SK-N-SH (cell line): Measurements from ENCODE around the gene CREB3L4. TPM values are rescaled to one million over a fixed set of nuclear protein-coding genes. Genes with fewer than 3 reads are reported as not detected.

Experiments used
- CTCF ChIA-PET: fragments of 300-600, 350-600 bp; formaldehyde crosslinking; extraction: SDS; loops from one replicate; lab custom pipeline; 2021; lab: Yijun Ruan, JAX
- POLR2A ChIA-PET: fragments of 350-600 bp; sonication (Branson Sonifier 250); formaldehyde crosslinking; extraction: SDS; loops from one replicate; lab custom pipeline; 2020; ENCODE audit warnings: antibody characterized with exemption, inconsistent platforms; lab: Yijun Ruan, JAX
- DNase-seq: peaks from one replicate; pipeline ENCODE4 v3.0.0; 2012
- H2AFZ ChIP-seq: fragments of 200-600 bp; sonication (generic); 2 replicates; pipeline ENCODE4 v1.8.1; 2016; ENCODE audit warnings: antibody characterized with exemption, mild to moderate bottlenecking, low read depth
- H3F3A ChIP-seq: fragments of 200-600 bp; sonication (generic); replicated peaks from 2 replicates; pipeline ENCODE3; 2016; ENCODE audit warnings: antibody characterized with exemption, mild to moderate bottlenecking; ENCODE audit not compliant: insufficient read depth
- H3K27ac ChIP-seq, 2 experiments: fragments of 200-500 bp in 1 of 2; fragments of 200-600 bp in 1 of 2; sonication (Bioruptor generic) in 1 of 2; sonication (generic), shearing (Covaris generic) in 1 of 2; 2 replicates each; pipeline versions ENCODE4 v1.5.1 to v1.6.1; 2014 to 2016; ENCODE audit warnings: low read depth in 2 of 2, inconsistent platforms in 1 of 2, low read length in 1 of 2, mild to moderate bottlenecking in 1 of 2, mixed read lengths in 1 of 2
- H3K27me3 ChIP-seq: fragments of 200-600 bp; sonication (generic), shearing (Covaris generic); 2 replicates; pipeline ENCODE4 v1.6.1; 2016; ENCODE audit warnings: mixed run types; ENCODE audit not compliant: insufficient read depth
- H3K36me3 ChIP-seq, 2 experiments: fragments of 200-500 bp in 1 of 2; fragments of 200-600 bp in 1 of 2; sonication (Bioruptor generic) in 1 of 2; sonication (generic) in 1 of 2; replicated peaks in 1 of 2; 2 replicates each; pipeline versions ENCODE3 to v1.5.1; 2014 to 2016; ENCODE audit warnings: low read length in 1 of 2, mild to moderate bottlenecking in 1 of 2; ENCODE audit not compliant: insufficient read depth in 2 of 2, control insufficient read depth in 1 of 2
- H3K4me1 ChIP-seq, 2 experiments: fragments of 200-500 bp in 1 of 2; fragments of 200-600 bp in 1 of 2; sonication (Bioruptor generic) in 1 of 2; sonication (generic), shearing (Covaris generic) in 1 of 2; 2 replicates each; pipeline versions ENCODE4 v1.5.1 to v1.6.1; 2014 to 2016; ENCODE audit warnings: low read depth in 1 of 2, low read length in 1 of 2, mixed run types in 1 of 2; ENCODE audit not compliant: insufficient read depth in 2 of 2, control insufficient read depth in 1 of 2
- H3K4me2 ChIP-seq: fragments of 200-600 bp; sonication (generic), shearing (Covaris generic); 2 replicates; pipeline ENCODE4 v1.6.1; 2017; ENCODE audit warnings: mixed run types
- H3K4me3 ChIP-seq, 2 experiments: fragments of 200-500 bp in 1 of 2; fragments of 200-600 bp in 1 of 2; sonication (Bioruptor generic) in 1 of 2; sonication (generic), shearing (Covaris generic) in 1 of 2; 2 replicates each; pipeline versions ENCODE4 v1.5.1 to v1.8.1; 2014 to 2016; ENCODE audit warnings: low read depth in 2 of 2, inconsistent platforms in 1 of 2, low read length in 1 of 2, mild to moderate bottlenecking in 1 of 2, mixed read lengths in 1 of 2, moderate library complexity in 1 of 2
- H3K79me2 ChIP-seq: fragments of 200-600 bp; sonication (generic); 2 replicates; pipeline ENCODE4 v1.8.1; 2017; ENCODE audit warnings: mild to moderate bottlenecking; ENCODE audit not compliant: insufficient read depth
- H3K9ac ChIP-seq: fragments of 200-600 bp; sonication (generic); 2 replicates; pipeline ENCODE4 v1.6.1; 2017; ENCODE audit warnings: mixed run types
- H3K9me2 ChIP-seq: fragments of 200-600 bp; sonication (generic); 2 replicates; pipeline ENCODE4 v1.6.1; 2017; ENCODE audit warnings: mixed run types
- H3K9me3 ChIP-seq: fragments of 200-600 bp; sonication (generic); 2 replicates; pipeline ENCODE4 v1.6.1; 2017; ENCODE audit warnings: mixed run types, mild to moderate bottlenecking, moderate library complexity
- H4K20me1 ChIP-seq: fragments of 200-600 bp; sonication (generic); 2 replicates; pipeline ENCODE4 v1.6.1; 2017; ENCODE audit warnings: mild to moderate bottlenecking, mixed run types; ENCODE audit not compliant: insufficient read depth
- FOXJ3 ChIP-seq: sonication (generic); formaldehyde crosslinking; IDR thresholded peaks from 2 replicates; pipeline ENCODE4 v1.5.1; 2020; ENCODE audit warnings: mild to moderate bottlenecking, missing genetic modification reagents
- FOXM1 ChIP-seq: IDR thresholded peaks from 2 replicates; pipeline ENCODE4 v1.4.0; 2012; ENCODE audit warnings: low read depth, mild to moderate bottlenecking
- GABPA ChIP-seq: IDR thresholded peaks from 2 replicates; pipeline ENCODE4 v1.4.0; 2012; ENCODE audit warnings: low read depth, mild to moderate bottlenecking
- JUND ChIP-seq: IDR thresholded peaks from 2 replicates; pipeline ENCODE4 v1.4.0; 2012
- MEF2A ChIP-seq: IDR thresholded peaks from 2 replicates; pipeline ENCODE4 v1.4.0; 2012; ENCODE audit warnings: low read depth, borderline replicate concordance
- MXI1 ChIP-seq: IDR thresholded peaks from 2 replicates; pipeline ENCODE4 v1.6.1; 2012; ENCODE audit warnings: mild to moderate bottlenecking, low read depth, low read length, improper control_type of control experiment
- NFIC ChIP-seq: IDR thresholded peaks from 2 replicates; pipeline ENCODE4 v1.4.0; 2012; ENCODE audit warnings: borderline replicate concordance
- POLR2AphosphoS5 ChIP-seq: IDR thresholded peaks from 2 replicates; pipeline ENCODE4 v1.6.1; 2012; ENCODE audit warnings: low read depth, low read length
- RAD21 ChIP-seq: IDR thresholded peaks from 2 replicates; pipeline ENCODE4 v1.6.1; 2012; ENCODE audit warnings: mild to moderate bottlenecking, low read length
- RCOR1 ChIP-seq: fragments of 150-350 bp; IDR thresholded peaks from 2 replicates; pipeline ENCODE4 v1.6.1; 2017; ENCODE audit warnings: antibody characterized with exemption, low read length
- RFX5 ChIP-seq: IDR thresholded peaks from 2 replicates; pipeline ENCODE4 v1.6.1; 2012; ENCODE audit warnings: mild to moderate bottlenecking, improper control_type of control experiment, low read length
- RXRA ChIP-seq: IDR thresholded peaks from 2 replicates; pipeline ENCODE4 v1.4.0; 2012; ENCODE audit warnings: low read depth, mild to moderate bottlenecking, borderline replicate concordance
- WGBS: methylation state at CpG from one replicate; pipeline ENCODE4 v1.1.6; 2017; ENCODE audit warnings: low lambda C conversion rate; 5-methylcytosine and 5-hydroxymethylcytosine counted together
- polyA plus RNA-seq, 3 experiments: library from polyadenylated mRNA; depleted of rRNA; stranded (reverse); fragments of >200 nt; gene quantifications; 2 replicates each; pipeline ENCODE4 v1.2.3, GENCODE V29; 2012
- TF ChIP-seq, protein P1 (sequence below): IDR thresholded peaks from 2 replicates; pipeline ENCODE4 v1.6.1; 2012; ENCODE audit warnings: mild to moderate bottlenecking, low read depth, low read length, moderate library complexity
- TF ChIP-seq, protein P2 (sequence below): IDR thresholded peaks from 2 replicates; pipeline ENCODE4 v1.4.0; 2012; ENCODE audit warnings: low read depth, borderline replicate concordance

CREB3L4 gene
- polyA plus RNA-seq, 1 of the 3 experiments (the other 2 are of a cell fraction), result 12.8 TPM

DNA sequence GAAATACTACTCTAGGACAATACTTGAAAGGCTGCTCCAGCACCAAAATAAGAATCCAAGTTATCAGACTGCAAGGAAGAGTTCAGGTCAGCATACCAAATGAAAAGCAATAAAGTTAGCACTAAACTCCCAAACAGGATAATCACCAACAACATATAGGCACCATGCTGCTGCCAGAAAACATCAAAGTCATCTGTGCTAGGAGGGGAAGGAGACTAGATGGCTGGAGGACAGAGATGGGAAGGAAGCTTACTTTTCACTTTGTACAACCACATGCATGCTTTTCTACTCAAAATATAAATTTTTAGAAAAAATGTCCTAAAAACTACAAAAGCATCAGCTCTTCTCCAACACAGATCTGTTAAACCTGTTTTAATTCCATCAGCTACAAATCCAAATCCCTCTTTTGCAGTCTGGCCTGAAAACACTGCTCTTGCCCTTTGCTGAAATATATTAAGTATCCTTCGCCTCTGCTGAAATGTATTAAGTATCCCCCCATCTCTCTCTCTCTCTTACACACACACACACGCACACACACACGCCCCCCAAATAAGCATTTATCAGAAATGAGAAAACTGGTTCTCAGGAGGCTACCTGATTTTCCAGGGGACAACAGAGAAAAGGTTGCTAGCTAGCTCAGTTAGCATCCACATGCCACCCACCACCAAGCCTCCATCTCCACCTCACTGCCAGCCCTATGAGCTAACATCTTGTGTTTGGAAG, 46.5 kb upstream of the CREB3L4 start:
- peak overlapping the region; percentile 68 to 90 for H3K4me3 ChIP-seq
- no peak for DNase-seq
- peak overlapping the region; percentile 88 for H3K9ac ChIP-seq
- peaks cover 72% of the 10 kb centered on the region for H3K79me2 ChIP-seq
- peaks cover 8% of the 10 kb centered on the region for H3F3A ChIP-seq
- 0 out of 2 replicates have a peak overlapping the region, but pooled peaks have one; percentile 83 for H2AFZ ChIP-seq
- no peaks in the 10 kb centered on the region for H3K27me3 ChIP-seq
- ChIA-PET POLR2A (interaction anchor here (1.9 kb wide), 1 partner anchor 100 kb away, joined by 5 read pairs; no protein-coding TSS in a partner anchor), CTCF (interaction anchor here (0.9 to 2.5 kb wide), 8 partner anchors 25 to 124 kb away, joined by 3 to 15 read pairs (median 5); partner anchors contain the start of genes DENND4B and RAB13)
- H3K9me3 ChIP-seq, result no peaks in the 10 kb centered on the region
- 49% methylated on average over 3 of the region's 3 CpGs for WGBS
- TF ChIP-seq GABPA (no peak), MEF2A (no peak), POLR2AphosphoS5 (no peak)
- TF ChIP-seq, protein P1, sequence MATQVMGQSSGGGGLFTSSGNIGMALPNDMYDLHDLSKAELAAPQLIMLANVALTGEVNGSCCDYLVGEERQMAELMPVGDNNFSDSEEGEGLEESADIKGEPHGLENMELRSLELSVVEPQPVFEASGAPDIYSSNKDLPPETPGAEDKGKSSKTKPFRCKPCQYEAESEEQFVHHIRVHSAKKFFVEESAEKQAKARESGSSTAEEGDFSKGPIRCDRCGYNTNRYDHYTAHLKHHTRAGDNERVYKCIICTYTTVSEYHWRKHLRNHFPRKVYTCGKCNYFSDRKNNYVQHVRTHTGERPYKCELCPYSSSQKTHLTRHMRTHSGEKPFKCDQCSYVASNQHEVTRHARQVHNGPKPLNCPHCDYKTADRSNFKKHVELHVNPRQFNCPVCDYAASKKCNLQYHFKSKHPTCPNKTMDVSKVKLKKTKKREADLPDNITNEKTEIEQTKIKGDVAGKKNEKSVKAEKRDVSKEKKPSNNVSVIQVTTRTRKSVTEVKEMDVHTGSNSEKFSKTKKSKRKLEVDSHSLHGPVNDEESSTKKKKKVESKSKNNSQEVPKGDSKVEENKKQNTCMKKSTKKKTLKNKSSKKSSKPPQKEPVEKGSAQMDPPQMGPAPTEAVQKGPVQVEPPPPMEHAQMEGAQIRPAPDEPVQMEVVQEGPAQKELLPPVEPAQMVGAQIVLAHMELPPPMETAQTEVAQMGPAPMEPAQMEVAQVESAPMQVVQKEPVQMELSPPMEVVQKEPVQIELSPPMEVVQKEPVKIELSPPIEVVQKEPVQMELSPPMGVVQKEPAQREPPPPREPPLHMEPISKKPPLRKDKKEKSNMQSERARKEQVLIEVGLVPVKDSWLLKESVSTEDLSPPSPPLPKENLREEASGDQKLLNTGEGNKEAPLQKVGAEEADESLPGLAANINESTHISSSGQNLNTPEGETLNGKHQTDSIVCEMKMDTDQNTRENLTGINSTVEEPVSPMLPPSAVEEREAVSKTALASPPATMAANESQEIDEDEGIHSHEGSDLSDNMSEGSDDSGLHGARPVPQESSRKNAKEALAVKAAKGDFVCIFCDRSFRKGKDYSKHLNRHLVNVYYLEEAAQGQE, result no peak
- H3K9me2 ChIP-seq, result no peaks in the 10 kb centered on the region
- H3K4me1 ChIP-seq, result peaks cover 17 to 22% of the 10 kb centered on the region in 2 experiments
- peak overlapping the region; percentile 92 for H3K4me2 ChIP-seq
- H3K36me3 ChIP-seq, result peaks cover 0 to 13% of the 10 kb centered on the region in 2 experiments
- peaks cover 55% of the 10 kb centered on the region for H4K20me1 ChIP-seq
- H3K27ac ChIP-seq, result peak overlapping the region; percentile 59 to 79; a peak in 2 of 4 replicates

DNA sequence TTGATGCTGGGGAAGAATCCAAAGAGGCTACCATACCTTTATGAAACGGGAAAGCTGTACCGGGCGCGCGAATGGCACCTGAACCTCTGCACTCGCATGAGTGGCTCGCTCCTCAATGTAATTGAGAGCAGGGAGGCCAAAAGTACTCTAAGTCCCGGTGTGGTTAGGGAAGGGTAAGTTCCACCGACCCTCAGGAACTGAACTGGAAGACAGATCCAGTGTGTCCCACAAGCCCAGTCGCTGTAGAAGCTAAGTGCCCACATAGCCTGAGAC, 46.0 kb upstream of the CREB3L4 start:
- peak overlapping the region; percentile 92 for H3K4me2 ChIP-seq
- H3K9ac ChIP-seq, result peak overlapping the region; percentile 88
- DNase-seq, result peak; percentile 4
- H3K27ac ChIP-seq, result peak overlapping the region; percentile 59 to 79
- peaks cover 8% of the 10 kb centered on the region for H3F3A ChIP-seq
- ChIA-PET CTCF (interaction anchor here (0.9 to 2.5 kb wide), 11 partner anchors 8 to 124 kb away, joined by 3 to 15 read pairs (median 7); partner anchors contain the start of genes DENND4B and RAB13), POLR2A (interaction anchor here (1.2 to 1.9 kb wide), 2 partner anchors 39 to 100 kb away, joined by 4 to 5 read pairs; no protein-coding TSS in a partner anchor)
- peaks cover 50% of the 10 kb centered on the region for H4K20me1 ChIP-seq
- 16% methylated on average over 8 of the region's 10 CpGs for whole genome bisulfite sequencing
- H3K27me3 ChIP-seq, result no peaks in the 10 kb centered on the region
- H3K4me1 ChIP-seq, result peaks cover 17 to 22% of the 10 kb centered on the region in 2 experiments
- H2AFZ ChIP-seq, result peak overlapping the region; percentile 83; the same call in 1 of the 2 replicates
- TF ChIP-seq JUND, result no peak
- TF ChIP-seq RFX5, result no peak
- TF ChIP-seq, protein P2, sequence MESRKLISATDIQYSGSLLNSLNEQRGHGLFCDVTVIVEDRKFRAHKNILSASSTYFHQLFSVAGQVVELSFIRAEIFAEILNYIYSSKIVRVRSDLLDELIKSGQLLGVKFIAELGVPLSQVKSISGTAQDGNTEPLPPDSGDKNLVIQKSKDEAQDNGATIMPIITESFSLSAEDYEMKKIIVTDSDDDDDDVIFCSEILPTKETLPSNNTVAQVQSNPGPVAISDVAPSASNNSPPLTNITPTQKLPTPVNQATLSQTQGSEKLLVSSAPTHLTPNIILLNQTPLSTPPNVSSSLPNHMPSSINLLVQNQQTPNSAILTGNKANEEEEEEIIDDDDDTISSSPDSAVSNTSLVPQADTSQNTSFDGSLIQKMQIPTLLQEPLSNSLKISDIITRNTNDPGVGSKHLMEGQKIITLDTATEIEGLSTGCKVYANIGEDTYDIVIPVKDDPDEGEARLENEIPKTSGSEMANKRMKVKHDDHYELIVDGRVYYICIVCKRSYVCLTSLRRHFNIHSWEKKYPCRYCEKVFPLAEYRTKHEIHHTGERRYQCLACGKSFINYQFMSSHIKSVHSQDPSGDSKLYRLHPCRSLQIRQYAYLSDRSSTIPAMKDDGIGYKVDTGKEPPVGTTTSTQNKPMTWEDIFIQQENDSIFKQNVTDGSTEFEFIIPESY, result no peak
- TF ChIP-seq RCOR1, result no peak
- TF ChIP-seq FOXJ3 (CRISPR knock-in tag), result no peak
- no peak for TF ChIP-seq NFIC
- no peak for TF ChIP-seq RXRA
- no peak for TF ChIP-seq MXI1
- no peak for TF ChIP-seq RAD21
- no peak for TF ChIP-seq FOXM1
- peaks cover 67% of the 10 kb centered on the region for H3K79me2 ChIP-seq
- no peaks in the 10 kb centered on the region for H3K9me2 ChIP-seq
- no peaks in the 10 kb centered on the region for H3K9me3 ChIP-seq
- peak overlapping the region; percentile 68 to 90 for H3K4me3 ChIP-seq
- peaks cover 0 to 12% of the 10 kb centered on the region in 2 experiments for H3K36me3 ChIP-seq
